Measurements from ENCODE around the gene GABRD. TPM values are rescaled to one million over a fixed set of nuclear protein-coding genes. Genes with fewer than 3 reads are reported as not detected.
A peak's percentile ranks its signal among the peaks of the same experiment; 100 is the strongest.

GABRD gene
- total RNA-seq, 1 donor from 2014 or later: under 0.01 TPM

DNA sequence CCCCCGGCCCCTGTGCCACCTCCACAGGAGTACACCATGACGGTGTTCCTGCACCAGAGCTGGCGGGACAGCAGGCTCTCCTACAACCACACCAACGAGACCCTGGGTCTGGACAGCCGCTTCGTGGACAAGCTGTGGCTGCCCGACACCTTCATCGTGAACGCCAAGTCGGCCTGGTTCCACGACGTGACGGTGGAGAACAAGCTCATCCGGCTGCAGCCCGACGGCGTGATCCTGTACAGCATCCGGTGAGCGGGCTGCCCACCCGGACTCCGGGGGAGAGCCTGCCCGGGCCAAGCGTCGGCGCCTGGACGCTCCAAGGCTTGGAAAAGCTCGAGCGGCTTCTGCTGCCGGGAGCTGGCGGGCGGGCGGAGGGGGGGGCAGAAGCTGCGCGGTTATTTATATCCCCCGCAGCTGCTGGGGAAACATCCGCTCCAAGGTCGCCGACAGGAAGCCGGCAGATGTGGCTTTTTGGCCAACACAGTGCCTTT lies 6.4 kb downstream of the GABRD start:
- H3K4me1 ChIP-seq (ENCODE audit: control insufficient read depth in 3 of 3, insufficient read depth in 3 of 3, low read length in 3 of 3): peaks cover 10 to 13% (median 12%) of the 10 kb centered on the region in 3 donors
- peak overlapping the region; percentile 47 for H3K27ac ChIP-seq (ENCODE audit: low read depth, low read length)
- peak overlapping the region; percentile 54 to 62 (median 56) for H3K9ac ChIP-seq (ENCODE audit: low read depth in 1 of 3, low read length in 3 of 3)
- peak overlapping the region; percentile 54 to 71 (median 71) for H3K4me3 ChIP-seq (ENCODE audit: low read length in 3 of 3)
- H3K36me3 ChIP-seq (ENCODE audit: control insufficient read depth in 3 of 3, insufficient read depth in 3 of 3, low read length in 3 of 3): no peaks in the 10 kb centered on the region
- no peaks in the 10 kb centered on the region for H3K9me3 ChIP-seq (ENCODE audit: control insufficient read depth in 3 of 3, low read length in 3 of 3)
- H3K27me3 ChIP-seq (ENCODE audit: control insufficient read depth in 3 of 3, insufficient read depth in 3 of 3, low read length in 3 of 3): peaks cover 18 to 44% (median 37%) of the 10 kb centered on the region in 3 donors

DNA sequence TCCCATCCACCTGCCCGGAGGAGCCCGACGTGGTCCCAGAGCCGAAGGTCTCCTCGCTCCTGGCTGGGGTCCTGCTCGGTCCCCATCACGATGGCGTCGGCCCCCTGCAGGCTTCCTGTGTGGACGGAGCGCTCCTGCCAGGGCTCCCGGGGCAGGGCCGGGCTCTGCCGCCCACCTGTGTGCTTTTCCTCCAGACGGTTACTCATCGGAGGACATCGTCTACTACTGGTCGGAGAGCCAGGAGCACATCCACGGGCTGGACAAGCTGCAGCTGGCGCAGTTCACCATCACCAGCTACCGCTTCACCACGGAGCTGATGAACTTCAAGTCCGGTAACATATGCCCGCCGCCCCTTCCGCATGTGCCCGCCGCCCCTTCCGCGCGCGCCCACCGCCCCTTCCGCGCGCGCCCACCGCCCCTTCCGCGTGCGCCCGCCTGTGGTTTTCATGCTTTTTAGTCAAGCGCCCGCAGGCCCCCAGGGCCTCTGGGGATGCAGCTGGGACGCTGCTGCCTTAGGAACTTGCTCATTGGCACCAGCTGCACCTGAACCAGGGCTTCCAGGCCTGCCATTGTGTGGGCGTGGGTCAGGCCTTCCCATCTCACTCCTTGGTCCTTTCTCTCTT lies 8.9 kb downstream of the GABRD start:
- H3K27me3 ChIP-seq (ENCODE audit: control insufficient read depth in 3 of 3, insufficient read depth in 3 of 3, low read length in 3 of 3): peaks cover 0 to 20% (median 20%) of the 10 kb centered on the region in 3 donors
- H3K36me3 ChIP-seq (ENCODE audit: control insufficient read depth in 3 of 3, insufficient read depth in 3 of 3, low read length in 3 of 3): no peaks in the 10 kb centered on the region
- peaks cover 10 to 13% (median 12%) of the 10 kb centered on the region in 3 donors for H3K4me1 ChIP-seq (ENCODE audit: control insufficient read depth in 3 of 3, insufficient read depth in 3 of 3, low read length in 3 of 3)
- no peak overlapping the region for H3K9ac ChIP-seq (ENCODE audit: low read depth in 1 of 3, low read length in 3 of 3)
- H3K9me3 ChIP-seq (ENCODE audit: control insufficient read depth in 3 of 3, low read length in 3 of 3): no peaks in the 10 kb centered on the region
- H3K4me3 ChIP-seq (ENCODE audit: low read length in 3 of 3): no peak overlapping the region
- H3K27ac ChIP-seq (ENCODE audit: low read depth, low read length): no peak overlapping the region

DNA sequence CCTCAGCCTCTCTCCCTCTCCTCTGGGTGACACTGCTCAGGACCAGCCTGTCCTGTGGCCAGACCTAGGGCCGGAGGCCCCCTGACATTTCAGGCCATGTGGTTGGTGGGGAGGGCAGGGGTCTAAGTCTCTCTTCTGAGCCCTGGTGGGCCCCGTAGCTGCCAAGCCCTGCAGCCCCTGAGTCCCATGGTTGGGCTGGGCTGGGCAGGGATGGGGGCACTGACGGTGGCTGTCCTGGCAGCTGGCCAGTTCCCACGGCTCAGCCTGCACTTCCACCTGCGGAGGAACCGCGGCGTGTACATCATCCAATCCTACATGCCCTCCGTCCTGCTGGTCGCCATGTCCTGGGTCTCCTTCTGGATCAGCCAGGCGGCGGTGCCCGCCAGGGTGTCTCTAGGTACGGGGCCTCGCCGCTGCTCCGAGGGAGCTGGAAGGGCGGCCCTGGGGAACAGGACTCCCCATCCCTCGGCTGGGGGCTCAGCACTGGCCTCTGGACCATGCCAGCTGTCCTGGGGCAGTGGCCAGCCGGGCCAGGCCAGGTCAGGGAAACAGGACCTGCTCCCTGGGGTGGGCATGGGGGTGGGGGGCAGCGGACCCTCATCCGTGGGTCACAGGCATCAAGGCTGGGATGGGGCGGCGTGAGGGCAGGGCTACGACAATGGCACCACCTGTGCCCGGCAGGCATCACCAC lies 9.9 kb downstream of the GABRD start:
- no peak overlapping the region for H3K9ac ChIP-seq (ENCODE audit: low read depth in 1 of 3, low read length in 3 of 3)
- peaks cover 10 to 13% (median 12%) of the 10 kb centered on the region in 3 donors for H3K4me1 ChIP-seq (ENCODE audit: control insufficient read depth in 3 of 3, insufficient read depth in 3 of 3, low read length in 3 of 3)
- no peak overlapping the region for H3K27ac ChIP-seq (ENCODE audit: low read depth, low read length)
- no peaks in the 10 kb centered on the region for H3K9me3 ChIP-seq (ENCODE audit: control insufficient read depth in 3 of 3, low read length in 3 of 3)
- no peaks in the 10 kb centered on the region for H3K36me3 ChIP-seq (ENCODE audit: control insufficient read depth in 3 of 3, insufficient read depth in 3 of 3, low read length in 3 of 3)
- peaks cover 0 to 18% (median 13%) of the 10 kb centered on the region in 3 donors for H3K27me3 ChIP-seq (ENCODE audit: control insufficient read depth in 3 of 3, insufficient read depth in 3 of 3, low read length in 3 of 3)
- H3K4me3 ChIP-seq (ENCODE audit: low read length in 3 of 3): no peak overlapping the region

DNA sequence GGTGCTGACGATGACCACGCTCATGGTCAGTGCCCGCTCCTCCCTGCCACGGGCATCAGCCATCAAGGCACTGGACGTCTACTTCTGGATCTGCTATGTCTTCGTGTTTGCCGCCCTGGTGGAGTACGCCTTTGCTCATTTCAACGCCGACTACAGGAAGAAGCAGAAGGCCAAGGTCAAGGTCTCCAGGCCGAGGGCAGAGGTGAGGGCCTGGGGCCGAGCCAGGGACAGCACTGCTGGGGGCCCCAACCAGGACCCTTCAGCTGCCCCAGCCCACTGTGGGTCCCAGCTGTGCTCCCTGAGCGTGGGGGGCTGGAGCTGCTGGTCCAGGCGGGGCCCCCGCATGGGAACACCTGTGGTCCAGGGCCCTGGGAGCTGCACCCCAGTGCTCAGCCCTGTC lies 10.4 kb downstream of the GABRD start:
- Histone ChIP-seq H3K4me3 (ENCODE audit: low read length in 3 of 3) (no peak overlapping the region), H3K4me1 (ENCODE audit: control insufficient read depth in 3 of 3, insufficient read depth in 3 of 3, low read length in 3 of 3) (peaks cover 10 to 13% (median 12%) of the 10 kb centered on the region in 3 donors), H3K27me3 (ENCODE audit: control insufficient read depth in 3 of 3, insufficient read depth in 3 of 3, low read length in 3 of 3) (peaks cover 0 to 14% (median 7%) of the 10 kb centered on the region in 3 donors), H3K27ac (ENCODE audit: low read depth, low read length) (no peak overlapping the region), H3K9me3 (ENCODE audit: control insufficient read depth in 3 of 3, low read length in 3 of 3) (no peaks in the 10 kb centered on the region), H3K9ac (ENCODE audit: low read depth in 1 of 3, low read length in 3 of 3) (no peak overlapping the region), H3K36me3 (ENCODE audit: control insufficient read depth in 3 of 3, insufficient read depth in 3 of 3, low read length in 3 of 3) (no peaks in the 10 kb centered on the region)

DNA sequence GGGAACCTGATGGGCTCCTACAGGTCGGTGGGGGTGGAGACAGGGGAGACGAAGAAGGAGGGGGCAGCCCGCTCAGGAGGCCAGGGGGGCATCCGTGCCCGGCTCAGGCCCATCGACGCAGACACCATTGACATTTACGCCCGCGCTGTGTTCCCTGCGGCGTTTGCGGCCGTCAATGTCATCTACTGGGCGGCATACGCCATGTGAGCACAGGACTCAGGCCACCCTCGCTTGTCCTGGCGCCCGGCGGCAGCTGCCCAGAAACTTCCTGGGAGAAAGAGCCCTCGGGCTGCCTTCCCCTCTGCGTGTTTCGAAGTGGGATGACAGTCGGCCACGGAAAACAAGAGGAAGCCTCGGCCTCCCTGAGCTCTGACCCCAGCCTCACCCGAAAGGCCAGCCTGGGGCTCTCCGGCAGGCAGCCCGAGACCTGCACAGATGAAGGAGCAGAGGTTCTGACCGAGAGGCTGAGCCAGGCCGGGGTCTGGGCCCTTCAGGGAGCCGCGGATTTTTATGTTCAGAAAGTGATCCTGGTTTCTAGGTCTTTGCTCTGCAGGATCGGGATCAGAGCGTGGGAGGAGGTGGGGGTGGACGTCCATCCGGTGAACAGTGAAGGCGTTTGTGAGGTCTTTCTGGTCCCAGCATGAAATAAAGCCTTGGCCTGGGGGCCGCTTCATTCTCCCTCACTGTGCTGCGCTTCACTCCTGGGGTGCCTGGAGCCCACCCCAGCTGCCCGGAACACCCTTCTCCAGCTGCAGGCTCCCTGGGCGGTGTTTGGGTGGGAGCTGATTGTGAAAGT lies 11.1 kb downstream of the GABRD start:
- Histone ChIP-seq H3K9ac (ENCODE audit: low read depth in 1 of 3, low read length in 3 of 3) (no peak overlapping the region), H3K9me3 (ENCODE audit: control insufficient read depth in 3 of 3, low read length in 3 of 3) (no peaks in the 10 kb centered on the region), H3K4me3 (ENCODE audit: low read length in 3 of 3) (no peak overlapping the region), H3K4me1 (ENCODE audit: control insufficient read depth in 3 of 3, insufficient read depth in 3 of 3, low read length in 3 of 3) (peaks cover 9% of the 10 kb centered on the region in 3 donors), H3K27ac (ENCODE audit: low read depth, low read length) (no peak overlapping the region), H3K27me3 (ENCODE audit: control insufficient read depth in 3 of 3, insufficient read depth in 3 of 3, low read length in 3 of 3) (peaks cover 0 to 19% (median 7%) of the 10 kb centered on the region in 3 donors), H3K36me3 (ENCODE audit: control insufficient read depth in 3 of 3, insufficient read depth in 3 of 3, low read length in 3 of 3) (no peaks in the 10 kb centered on the region)

DNA sequence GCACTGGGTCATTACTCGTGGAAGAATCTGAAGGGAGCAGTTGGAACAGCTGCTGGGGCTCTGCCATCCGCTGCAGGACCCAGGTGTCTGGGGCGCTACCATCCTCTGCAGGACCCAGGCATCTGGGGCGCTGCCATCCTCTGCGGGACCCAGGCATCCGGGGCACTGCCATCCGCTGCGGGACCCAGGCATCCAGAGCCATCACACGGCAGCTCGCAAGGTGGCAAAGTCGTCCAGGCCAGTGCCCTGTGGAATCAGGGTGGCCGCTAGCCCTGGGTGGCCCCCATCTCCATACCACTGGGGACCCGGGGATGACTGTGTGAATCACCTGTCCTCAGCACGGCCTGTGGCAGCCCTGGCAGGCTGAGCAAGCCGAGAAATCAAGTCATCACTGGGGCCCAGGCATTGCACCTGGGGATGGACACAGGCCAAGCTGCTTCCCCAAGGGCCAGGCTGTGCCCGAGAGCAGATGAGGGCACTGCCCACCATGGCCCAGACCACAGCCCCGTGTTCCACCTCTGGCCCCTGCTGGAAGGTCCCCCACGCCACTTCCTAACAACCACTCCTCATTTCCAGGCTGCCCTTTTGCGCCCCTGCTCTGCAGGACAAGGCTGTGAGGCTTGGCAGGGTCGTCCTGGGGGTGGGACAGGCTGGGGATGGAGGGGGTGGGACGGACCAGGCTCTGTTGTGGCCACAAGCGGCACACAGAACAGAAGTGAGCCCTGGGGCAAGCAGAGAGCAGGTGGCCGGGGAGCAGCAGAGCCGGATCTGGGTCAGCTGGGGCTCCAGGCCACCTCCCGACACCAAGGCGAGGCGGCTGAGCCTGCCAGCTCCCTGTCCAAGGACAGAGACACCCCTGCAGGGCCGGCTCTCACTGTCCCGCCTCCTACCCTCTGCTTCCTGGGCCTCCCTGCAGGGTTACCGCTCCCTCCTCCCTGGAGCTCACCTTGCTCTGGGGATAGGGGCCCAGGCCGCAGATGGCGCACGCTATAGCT lies 12.7 kb downstream of the GABRD start:
- Histone ChIP-seq H3K9ac (ENCODE audit: low read depth in 1 of 3, low read length in 3 of 3) (no peak overlapping the region), H3K4me3 (ENCODE audit: low read length in 3 of 3) (no peak overlapping the region), H3K36me3 (ENCODE audit: control insufficient read depth in 3 of 3, insufficient read depth in 3 of 3, low read length in 3 of 3) (no peaks in the 10 kb centered on the region), H3K4me1 (ENCODE audit: control insufficient read depth in 3 of 3, insufficient read depth in 3 of 3, low read length in 3 of 3) (no peaks in the 10 kb centered on the region), H3K9me3 (ENCODE audit: control insufficient read depth in 3 of 3, low read length in 3 of 3) (no peaks in the 10 kb centered on the region), H3K27ac (ENCODE audit: low read depth, low read length) (no peak overlapping the region), H3K27me3 (ENCODE audit: control insufficient read depth in 3 of 3, insufficient read depth in 3 of 3, low read length in 3 of 3) (peaks cover 6 to 20% (median 15%) of the 10 kb centered on the region in 3 donors)

DNA sequence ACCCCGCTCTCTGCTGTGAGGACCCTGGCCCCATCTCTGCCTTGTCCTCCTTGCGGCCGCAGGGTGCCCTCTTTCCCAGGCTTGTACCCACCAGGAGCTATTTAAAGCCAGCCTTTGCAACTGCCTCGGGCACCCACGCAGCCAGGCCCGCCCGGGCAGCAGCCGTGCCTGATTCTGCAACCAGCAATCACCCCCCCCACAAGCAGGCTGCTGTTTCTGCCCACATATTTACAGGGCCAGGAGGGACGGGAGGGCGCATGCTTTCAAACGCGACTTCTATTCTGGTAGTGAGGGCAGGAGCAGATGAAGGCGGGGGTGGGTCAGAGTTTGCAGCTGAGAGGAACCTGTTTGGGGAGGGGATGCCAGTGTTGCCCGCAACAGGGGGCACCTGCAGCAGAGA lies 13.6 kb downstream of the GABRD start:
- Histone ChIP-seq H3K4me3 (ENCODE audit: low read length in 3 of 3) (no peak overlapping the region), H3K27ac (ENCODE audit: low read depth, low read length) (no peak overlapping the region), H3K9ac (ENCODE audit: low read depth in 1 of 3, low read length in 3 of 3) (peak overlapping the region in 1 of 3 donors; percentile 8), H3K36me3 (ENCODE audit: control insufficient read depth in 3 of 3, insufficient read depth in 3 of 3, low read length in 3 of 3) (no peaks in the 10 kb centered on the region), H3K4me1 (ENCODE audit: control insufficient read depth in 3 of 3, insufficient read depth in 3 of 3, low read length in 3 of 3) (no peaks in the 10 kb centered on the region), H3K27me3 (ENCODE audit: control insufficient read depth in 3 of 3, insufficient read depth in 3 of 3, low read length in 3 of 3) (peaks cover 6 to 20% (median 20%) of the 10 kb centered on the region in 3 donors), H3K9me3 (ENCODE audit: control insufficient read depth in 3 of 3, low read length in 3 of 3) (no peaks in the 10 kb centered on the region)

DNA sequence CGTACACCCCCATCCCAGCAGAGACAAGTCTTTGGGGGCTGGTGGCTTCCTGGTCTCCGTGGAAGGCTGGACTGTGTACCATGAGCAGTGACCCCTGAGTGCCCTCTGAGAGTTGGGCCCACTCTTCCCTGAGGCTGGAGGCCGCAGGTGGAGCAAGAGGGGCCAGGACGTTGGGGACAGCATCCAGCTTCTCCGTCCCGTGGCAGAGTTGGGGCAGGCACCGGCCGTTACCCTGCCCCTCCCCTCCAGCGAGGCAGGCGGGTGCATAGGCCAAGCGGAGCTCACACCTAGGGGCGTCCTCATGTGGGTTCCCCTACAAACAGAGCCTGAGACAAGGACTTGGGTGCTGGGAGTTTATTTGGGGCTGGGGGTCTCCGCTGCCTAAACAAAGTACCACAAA lies 14.0 kb downstream of the GABRD start:
- H3K9me3 ChIP-seq (ENCODE audit: control insufficient read depth in 3 of 3, low read length in 3 of 3): no peaks in the 10 kb centered on the region
- H3K27me3 ChIP-seq (ENCODE audit: control insufficient read depth in 3 of 3, insufficient read depth in 3 of 3, low read length in 3 of 3): peaks cover 6 to 20% (median 20%) of the 10 kb centered on the region in 3 donors
- no peak overlapping the region for H3K27ac ChIP-seq (ENCODE audit: low read depth, low read length)
- no peaks in the 10 kb centered on the region for H3K36me3 ChIP-seq (ENCODE audit: control insufficient read depth in 3 of 3, insufficient read depth in 3 of 3, low read length in 3 of 3)
- H3K4me1 ChIP-seq (ENCODE audit: control insufficient read depth in 3 of 3, insufficient read depth in 3 of 3, low read length in 3 of 3): no peaks in the 10 kb centered on the region
- H3K4me3 ChIP-seq (ENCODE audit: low read length in 3 of 3): no peak overlapping the region
- H3K9ac ChIP-seq (ENCODE audit: low read depth in 1 of 3, low read length in 3 of 3): no peak overlapping the region

DNA sequence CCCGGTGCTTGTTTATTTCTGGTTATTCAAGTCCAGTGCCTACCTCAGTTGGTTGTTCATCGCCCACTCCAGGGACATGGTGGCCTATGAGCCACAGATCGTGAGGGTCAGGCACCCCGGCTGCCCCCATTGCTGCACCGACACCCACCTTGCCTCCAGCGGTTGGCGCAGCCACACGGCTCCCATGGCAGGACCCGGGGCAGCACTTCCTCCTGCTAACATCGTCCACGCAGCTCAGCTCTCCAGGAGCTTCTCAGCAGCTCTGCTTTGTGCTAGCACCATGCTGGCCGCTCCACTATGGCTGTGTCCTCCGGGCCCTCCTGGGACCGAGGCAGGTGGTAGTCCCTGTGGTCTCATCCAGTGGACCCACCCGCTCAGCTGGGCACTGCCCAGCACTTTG lies 17.1 kb downstream of the GABRD start:
- H3K27me3 ChIP-seq (ENCODE audit: control insufficient read depth in 3 of 3, insufficient read depth in 3 of 3, low read length in 3 of 3): peaks cover 10 to 28% (median 23%) of the 10 kb centered on the region in 3 donors
- no peaks in the 10 kb centered on the region for H3K4me1 ChIP-seq (ENCODE audit: control insufficient read depth in 3 of 3, insufficient read depth in 3 of 3, low read length in 3 of 3)
- H3K27ac ChIP-seq (ENCODE audit: low read depth, low read length): no peak overlapping the region
- no peak overlapping the region for H3K9ac ChIP-seq (ENCODE audit: low read depth in 1 of 3, low read length in 3 of 3)
- H3K4me3 ChIP-seq (ENCODE audit: low read length in 3 of 3): no peak overlapping the region
- no peaks in the 10 kb centered on the region for H3K9me3 ChIP-seq (ENCODE audit: control insufficient read depth in 3 of 3, low read length in 3 of 3)
- no peaks in the 10 kb centered on the region for H3K36me3 ChIP-seq (ENCODE audit: control insufficient read depth in 3 of 3, insufficient read depth in 3 of 3, low read length in 3 of 3)

Data from skeletal muscle tissue (tissue), 4 donors.